Stimulated activated CD8-positive, alpha-beta memory T cell treated with anti-CD3 and anti-CD28 coated beads, Interleukin-4, amount 100 ng/mL, for 1 hour (primary cell): ENCODE data around the gene PGAM2.

ENCODE experiments used
- DNase-seq, 2 donors: peaks; one replicate each; pipeline ENCODE4 v3.0.0-alpha.2; 2020; ENCODE audit warnings: low read depth in 2 of 2, low spot score in 1 of 2

The PGAM2 gene

DNA sequence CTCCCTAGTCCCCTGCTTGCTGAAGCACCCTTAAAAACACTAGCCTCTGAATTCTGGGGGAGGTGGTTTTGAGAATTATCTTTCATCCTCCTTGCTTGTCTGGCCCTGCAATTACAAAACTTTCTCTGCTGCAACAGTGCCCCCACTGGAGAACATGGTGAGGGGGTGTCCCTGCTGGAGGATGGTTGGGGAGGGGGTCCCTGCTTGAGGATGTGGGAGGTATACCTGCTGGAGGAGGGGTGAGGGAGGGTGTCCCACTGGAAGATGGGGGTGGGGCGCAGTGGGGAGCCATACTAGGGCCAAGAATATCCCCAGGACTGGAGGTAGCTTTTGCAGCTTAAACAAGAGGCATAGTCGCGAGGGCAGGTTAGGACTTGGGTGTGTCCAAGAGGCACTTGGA is 20.2 kb upstream of the PGAM2 start:
- DNase-seq: no peak

DNA sequence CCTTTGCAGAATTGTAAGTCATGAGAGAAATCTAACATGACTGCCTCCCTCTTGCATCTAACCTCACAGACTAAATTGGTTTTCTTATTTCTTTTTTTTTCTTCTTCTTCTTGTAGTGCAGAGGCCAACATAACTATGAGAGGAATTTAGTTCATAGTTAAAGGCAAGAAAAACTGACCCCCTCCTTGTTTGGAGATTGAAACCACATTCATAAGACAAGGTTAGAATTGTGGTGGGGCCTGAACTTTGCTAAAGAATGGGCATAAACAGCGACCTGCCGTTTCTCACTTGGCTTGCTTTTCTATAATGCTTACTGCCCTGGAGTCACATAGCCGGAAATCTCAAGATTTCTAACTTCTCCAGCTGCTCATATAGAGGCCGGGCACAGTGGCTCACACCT is 19.3 kb upstream of the PGAM2 start:
- no peak for DNase-seq

DNA sequence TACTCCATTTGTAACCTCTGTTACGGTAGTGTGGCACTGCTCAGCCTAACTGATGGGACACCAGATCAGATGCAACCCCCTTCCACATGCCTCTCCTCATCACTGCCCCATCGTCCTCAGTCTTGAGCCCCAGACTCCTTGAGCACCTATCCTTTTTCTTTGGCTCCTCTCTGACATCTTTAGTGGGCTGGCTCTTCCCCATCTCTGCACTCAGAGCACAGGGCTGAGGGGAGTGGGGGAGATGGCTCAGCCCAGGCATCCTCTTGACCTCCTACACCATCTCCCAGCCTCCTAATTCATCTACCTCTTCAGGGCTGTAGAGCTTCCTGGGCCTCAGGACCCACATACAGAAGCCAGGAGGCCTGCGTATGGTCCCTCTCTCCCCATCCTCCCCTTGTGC is 18.4 kb upstream of the PGAM2 start:
- DNase-seq: no peak

DNA sequence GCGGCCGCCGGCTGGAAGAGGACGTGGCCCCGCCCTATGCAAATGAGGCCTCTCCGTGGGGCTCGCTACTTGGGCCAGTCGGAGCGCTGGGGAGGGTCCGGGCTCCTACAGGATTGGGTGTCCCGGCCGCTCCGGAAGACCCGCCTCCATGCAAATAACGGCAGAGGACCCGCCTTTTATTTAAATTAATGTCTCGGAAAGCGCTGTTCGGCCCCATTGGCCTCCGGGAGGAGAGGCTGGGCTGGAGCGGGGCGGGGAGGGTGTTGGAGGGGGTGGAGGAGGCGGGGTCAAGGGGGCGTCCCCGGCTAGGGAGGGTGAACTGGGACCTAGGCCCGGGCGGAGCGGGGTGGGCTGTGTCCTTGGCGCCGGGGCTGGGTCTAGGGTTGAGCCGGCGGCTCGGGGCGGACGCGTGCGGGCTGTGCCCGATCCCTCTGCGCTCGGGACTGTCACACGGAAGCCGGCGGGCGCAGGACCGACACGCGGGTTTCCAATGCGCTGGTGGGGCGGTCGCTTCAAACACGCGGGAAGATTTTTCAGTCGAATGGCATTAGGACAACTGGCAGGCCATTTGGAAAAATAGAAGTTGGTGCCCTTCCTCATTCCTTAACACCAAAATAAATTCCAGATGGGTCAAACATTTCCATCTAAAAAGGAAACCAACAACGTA is 17.3 kb upstream of the PGAM2 start:
- DNase-seq: peak; percentile 91 to 96

DNA sequence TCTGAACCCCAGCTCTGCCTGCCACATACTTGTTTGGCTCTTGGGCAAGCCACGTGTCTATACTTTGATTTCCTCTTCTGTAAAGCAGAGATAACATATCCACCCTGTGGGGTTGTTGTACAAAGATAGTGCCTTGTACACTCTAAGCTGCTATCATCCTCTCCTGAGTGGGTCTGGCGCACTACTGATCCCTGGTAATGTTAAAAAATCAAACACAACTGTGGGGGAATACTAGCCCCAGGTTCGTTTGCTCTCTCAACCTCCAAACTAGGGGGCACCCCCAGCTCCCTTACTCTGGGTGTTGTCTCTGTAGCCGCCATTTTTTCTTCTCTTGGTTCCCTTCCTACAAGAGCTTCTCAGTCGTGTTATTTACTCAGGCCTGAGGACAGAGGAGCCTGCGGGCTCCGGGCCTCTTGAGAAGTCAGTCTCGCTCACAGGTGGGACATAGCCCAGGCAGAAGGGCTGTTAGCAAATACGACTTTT is 15.9 kb upstream of the PGAM2 start:
- DNase-seq: no peak

DNA sequence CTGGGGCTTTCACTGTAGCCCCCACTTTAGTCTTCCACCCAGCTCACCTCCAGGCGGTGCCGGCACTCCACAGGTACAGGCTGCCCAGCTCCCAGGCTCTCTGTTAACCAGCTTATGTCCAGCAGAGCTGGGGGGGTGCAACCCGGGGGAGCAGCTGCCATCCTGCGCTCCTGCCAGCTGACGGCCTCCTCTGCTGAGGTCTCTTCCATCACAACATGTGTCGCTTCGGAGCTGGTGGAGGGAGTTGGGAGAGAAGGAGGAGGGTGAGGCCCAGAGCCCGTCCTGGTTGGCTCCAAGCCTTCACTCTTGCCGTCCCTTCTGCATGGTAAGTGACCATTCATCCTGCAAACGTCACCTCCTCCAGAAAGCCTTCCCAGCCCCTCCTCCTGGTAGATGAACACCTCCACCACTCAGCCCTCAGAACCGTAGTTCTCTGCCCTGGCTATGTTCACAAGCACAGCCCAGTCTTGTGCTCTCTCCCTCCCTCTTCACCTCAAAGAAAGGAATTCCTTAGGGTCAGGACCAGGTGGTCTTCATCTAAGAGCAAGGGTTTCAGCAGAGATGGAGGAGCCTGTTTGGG is 15.4 kb upstream of the PGAM2 start:
- DNase-seq: no peak

DNA sequence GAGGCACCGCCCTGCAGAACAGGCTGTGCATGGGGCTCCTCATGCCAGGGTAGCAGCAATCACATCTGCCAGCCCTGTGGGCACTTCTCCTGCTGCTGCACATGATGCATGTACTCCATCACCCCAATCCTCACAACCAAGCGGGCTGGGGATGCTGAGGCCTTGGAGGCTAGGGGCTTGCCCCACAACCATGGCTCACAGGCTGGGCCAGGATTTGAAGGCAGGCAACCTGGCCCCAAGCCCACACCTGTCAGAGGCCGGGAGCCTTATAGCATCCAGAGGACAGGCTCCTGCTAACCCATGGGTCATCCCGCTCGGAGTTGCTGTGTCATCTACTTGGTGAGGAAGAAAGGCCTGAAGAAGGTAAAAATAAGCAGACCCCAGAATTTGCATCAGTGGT is 14.8 kb upstream of the PGAM2 start:
- DNase-seq: no peak

DNA sequence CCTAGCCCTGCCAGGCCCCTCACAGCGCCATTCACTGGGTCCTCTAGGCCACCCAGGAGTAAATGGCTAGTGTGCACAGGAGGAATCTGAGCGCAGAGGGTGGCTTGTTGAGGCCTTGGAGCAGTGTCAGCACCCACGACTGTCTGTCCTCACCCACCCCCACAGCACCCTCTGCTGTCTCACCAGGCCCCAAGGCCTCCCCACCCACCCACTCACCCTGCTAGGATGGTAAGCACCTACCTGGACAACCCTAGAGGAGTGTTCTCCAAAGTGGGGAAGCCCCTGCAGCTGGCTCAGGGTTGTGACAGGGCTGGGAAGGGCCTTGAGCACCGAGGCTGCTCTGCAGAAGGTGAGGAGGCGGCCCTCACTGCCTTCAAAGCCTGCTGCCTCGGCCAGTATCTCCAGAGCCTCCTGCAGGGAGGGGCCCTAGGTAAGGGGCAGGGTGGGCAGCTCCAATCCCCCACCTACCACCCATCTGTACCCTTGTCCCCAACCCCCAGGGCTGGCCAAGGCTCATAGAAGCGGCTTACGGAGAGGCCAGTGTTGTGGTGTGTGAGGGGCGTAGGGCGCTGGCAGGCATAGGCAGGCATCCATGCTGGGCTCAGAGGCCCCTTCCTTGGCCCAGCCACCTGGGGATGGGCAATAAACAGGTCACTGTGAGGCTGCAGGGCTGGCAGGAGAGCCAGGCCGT is 14.1 kb upstream of the PGAM2 start:
- no peak for DNase-seq

DNA sequence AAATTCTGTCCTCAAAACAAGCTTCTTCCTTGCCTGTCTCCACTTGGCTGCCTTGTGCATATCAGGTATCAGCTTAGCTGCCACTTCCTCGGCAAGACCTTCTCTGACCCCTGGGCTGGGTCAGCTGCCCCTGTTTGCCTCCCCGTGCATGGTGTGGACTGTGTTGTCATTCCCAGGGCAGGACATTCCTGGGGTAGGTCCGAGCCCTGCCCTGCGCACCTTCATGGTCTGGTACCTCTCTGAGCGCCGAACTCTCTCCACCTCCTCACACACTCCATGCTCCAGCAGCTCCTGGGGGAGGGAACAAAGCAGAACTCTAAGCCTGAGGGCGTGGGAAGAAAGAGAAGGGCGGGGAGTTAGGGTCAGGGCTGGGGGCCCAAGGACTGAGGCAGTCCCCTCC is 13.2 kb upstream of the PGAM2 start:
- DNase-seq: no peak

DNA sequence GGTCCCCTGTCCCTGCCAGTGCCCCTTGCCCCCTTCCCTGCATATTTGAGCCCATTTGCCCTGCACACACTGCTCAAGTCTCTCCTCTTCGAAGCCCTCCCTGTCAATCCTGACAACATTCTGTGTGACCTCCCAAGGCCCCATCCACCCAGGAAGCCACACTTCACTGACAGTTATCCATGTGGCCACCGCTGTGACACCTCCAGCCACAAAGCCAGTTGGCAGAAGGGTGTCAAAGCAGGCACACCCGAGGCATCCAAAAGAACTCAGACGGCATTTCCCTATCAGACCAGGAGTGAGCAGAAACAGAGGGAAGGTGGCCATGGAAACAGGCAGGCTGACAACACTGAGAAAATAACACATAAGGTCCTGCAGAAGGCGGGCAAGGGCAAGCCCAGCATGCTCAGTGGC is 12.3 kb upstream of the PGAM2 start:
- no peak for DNase-seq

DNA sequence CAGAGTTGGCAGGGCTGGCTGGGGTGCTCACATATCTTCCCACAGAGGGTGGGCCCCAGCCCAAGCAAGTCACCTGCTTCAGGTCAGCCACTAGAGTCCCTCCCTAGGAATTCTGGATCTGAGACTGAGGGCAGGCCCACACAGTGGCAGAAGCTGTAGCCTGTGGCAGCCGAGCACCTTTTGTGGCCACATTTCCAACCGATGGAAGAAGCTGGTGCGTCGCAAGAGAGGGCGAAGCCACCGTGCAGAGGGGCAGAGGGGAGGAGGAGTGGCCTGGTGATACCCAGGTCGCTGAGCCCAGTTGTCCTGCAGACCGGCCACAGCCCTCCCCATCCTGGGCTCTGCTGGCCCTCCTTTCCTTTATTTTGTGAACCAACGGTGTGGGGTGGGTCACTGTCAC is 11.7 kb upstream of the PGAM2 start:
- no peak for DNase-seq

DNA sequence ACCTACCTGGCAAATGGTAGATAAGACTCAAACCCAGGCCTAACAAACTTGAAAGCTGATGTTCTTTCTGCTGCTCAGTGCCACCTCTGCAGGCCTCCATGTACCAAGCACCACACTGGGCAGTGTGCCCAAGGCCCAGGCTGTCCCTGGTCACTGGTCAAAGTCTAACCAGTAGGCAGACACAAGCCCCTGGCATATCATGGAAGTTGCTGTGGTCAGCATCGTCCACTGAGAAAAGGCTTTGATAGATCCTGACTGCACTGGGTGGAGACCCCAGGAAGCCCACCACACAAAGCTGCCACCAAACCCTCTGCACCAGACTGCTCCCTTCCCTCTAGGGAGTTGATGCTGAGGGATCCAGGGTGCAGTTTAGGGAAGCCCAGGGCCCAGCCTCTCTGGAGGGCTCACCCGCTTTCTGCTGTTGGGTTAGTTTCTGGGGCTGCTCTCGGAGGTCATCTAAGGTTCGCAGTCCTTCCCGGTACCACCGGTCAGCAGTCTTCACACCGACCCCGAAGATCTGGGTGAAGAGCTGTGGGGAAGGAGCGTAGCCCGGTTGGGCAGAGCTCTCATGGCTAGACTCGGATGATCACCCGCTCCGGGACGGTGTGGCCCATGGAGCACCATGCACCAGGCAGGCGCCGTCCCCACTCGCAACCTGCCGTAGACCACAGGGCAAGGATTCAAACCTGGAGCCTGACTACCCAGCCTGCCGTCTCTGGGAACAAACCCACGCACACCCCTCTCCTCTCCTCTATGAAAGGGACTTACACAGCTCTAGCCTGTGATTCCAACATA is 10.9 kb upstream of the PGAM2 start:
- DNase-seq: no peak

DNA sequence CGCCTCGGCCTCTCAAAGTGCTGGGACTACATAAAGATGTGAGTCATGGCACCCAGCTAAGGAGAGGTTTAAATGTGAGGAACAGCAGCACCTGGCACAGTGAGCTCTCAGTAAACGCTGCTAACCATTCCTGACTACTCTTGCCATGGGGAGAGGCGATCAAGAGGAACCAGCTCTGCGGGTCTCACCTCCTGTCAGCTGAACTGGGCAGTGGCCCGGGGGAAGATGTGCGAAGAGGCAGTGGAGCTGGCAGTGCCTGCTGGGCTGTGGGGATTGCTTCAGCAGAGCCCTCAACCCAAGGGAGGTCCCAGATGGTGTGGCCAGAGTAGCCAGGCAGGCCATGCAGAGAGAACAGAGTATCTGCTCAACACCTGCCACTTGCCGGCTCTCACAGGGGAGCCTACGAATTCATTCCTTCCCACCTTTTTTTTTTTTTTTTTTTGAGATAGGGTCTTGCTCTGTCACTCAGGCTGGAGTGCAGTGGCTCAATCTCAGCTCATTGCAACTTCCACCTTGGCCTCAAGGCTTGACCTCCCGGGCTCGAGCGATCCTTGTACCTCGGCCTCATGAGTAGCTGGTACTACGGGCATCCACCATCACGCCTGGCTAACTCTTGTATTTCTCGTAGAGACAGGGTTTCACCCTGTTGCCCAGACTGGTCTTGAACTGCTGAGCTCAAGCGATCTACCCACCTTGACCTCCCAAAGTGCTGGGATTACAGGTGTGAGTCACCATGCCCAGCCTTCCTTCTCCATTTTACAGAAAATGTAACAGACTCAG is 10.1 kb upstream of the PGAM2 start:
- DNase-seq: no peak

DNA sequence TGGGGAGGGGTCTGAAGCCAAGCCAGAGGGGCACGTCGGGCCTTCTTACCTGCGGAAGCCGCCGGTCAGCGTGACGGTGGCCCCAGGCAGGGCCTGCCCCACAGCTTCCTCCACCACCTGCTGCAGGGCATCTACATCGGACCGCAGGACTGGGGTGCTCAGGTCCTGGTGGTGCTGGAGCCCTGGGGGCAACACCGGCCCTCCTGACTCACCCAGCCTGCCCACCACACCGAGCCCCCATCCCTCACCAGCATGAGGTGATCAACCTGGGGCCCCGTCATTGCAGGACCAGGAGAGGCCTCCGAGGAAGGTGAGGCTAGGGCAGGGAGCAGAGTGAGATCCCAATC is 9.0 kb upstream of the PGAM2 start:
- no peak for DNase-seq

DNA sequence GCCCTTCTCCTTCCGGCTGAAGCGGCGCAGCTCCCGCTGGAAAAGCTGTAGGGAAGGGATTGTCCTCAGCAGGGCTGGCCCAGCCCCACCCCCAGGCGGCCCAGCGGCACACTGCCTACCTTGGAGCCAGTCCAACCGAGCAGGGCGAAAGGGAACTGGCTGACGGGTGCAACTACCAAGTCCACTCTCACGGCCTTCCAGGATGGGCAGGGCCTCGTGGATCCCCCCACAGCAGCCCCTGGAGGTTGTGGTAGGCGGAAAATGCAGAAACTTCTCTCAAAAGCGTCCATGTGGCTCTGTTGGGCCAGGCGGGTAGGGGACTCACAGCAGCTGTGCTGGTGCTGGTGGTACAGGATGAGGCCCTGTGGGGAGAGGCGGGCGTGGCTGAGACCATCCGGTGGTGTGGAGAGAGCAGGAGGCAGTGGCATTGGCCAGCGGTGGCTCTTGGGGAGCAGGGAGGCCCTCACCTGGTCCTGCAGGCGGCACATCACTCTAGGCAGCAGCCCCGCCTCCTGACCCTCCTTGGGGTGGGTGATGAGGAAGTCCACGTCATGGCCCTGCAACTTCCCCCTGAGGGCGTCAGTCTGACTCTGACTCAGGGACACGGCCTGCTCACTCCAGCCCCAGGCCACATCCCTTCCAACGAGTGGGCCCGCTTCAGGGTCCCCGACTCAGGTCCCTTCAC is 8.4 kb upstream of the PGAM2 start:
- DNase-seq: peak; percentile 24 to 41

DNA sequence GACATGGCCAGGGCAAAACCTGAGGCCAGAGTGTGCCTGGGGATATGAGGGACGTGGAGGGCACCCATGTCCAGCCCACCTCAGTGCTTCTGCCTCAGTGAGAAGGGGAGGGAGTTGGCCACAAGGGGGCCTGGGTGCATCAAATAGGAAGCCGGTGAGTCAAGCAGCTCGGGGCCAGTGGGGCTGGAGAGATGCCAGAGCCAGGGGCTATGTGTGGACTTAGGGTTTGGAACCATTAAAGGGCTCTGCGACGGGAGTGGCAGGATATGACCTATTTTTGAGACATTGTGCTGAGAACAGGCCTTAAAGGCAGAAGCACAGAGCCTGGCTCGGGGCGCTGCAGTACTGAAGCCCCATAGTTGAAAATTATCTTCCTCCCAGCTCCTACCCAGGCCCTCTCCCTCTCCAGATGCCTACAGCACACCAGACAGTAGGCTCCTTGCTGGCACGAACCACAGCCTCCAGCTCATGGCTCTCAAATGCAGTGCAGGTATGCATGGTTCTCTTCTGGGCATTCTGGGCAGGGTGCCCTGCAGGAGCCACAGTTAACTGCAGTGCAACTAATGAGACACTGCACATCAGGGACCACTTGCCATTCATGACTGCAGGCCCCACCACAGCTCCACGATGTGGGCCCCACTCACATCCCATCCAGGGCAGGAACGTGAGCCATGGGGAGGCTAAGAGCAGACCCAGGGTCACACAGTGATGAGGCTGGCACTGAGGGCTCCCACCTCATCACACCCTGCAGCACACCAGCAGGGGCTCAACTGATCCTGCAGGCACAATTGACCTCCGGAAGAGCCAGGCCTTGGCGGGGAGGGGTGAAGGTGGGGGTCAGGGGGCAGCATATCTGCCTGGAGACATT is 7.2 kb upstream of the PGAM2 start:
- no peak for DNase-seq

DNA sequence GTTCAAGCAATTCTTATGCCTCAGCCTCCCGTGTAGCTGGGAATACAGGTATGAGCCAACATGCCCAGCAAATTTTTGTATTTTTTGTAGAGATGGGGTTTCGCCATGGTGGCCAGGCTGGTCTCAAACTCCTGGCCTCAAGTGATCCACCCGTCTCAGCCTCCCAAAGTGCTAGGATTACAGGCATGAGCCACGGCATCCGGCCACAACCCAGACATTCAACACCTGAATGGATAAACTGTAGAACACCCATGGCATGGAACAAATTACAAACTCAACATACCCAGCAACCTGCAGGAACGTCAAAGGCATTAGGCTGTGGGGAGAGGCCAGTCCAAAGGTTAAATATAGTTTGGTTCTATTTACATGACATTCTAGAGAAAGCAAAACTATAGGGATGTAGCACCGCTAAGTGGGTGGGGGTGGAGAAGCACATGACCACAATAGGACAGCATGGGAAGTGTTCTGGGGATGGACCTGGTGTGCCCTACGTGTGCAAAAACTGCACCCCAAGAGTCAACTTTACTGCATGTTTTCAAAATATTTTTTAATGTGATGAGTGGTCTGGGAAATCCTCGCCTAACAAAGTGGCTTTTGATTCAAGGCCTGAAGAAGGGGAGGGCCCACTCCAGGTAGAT is 6.5 kb upstream of the PGAM2 start:
- no peak for DNase-seq

DNA sequence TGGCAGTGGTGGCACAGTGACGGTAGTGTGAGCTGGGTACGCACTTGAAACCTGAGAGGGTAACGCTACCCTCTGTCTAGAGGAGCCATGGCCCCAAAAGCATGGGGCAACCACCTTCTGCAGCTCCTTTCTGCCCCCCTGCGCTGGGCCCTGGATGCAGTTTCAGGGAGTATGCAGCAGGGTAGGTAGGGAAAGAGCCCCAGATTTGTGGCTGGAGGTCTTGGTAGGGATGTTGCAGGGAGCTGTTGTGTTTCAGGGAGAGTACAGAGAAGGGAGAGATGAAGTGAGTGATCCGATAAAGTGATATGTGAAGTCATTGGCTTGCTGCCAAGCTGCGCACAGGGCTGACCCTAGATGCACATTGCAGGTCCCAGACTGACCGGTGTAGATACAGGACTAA is 2.7 kb upstream of the PGAM2 start:
- no peak for DNase-seq
